ENCODE measurements around the gene TTLL11. TPM values are rescaled to one million over a fixed set of nuclear protein-coding genes. Genes with fewer than 3 reads are reported as not detected.

TTLL11 gene
- total and polyA plus RNA-seq, 2 of the 8 experiments (the other 6 are each of a cell fraction or from before 2014, with no cell fraction given) = 0.56 to 0.80 TPM

DNA sequence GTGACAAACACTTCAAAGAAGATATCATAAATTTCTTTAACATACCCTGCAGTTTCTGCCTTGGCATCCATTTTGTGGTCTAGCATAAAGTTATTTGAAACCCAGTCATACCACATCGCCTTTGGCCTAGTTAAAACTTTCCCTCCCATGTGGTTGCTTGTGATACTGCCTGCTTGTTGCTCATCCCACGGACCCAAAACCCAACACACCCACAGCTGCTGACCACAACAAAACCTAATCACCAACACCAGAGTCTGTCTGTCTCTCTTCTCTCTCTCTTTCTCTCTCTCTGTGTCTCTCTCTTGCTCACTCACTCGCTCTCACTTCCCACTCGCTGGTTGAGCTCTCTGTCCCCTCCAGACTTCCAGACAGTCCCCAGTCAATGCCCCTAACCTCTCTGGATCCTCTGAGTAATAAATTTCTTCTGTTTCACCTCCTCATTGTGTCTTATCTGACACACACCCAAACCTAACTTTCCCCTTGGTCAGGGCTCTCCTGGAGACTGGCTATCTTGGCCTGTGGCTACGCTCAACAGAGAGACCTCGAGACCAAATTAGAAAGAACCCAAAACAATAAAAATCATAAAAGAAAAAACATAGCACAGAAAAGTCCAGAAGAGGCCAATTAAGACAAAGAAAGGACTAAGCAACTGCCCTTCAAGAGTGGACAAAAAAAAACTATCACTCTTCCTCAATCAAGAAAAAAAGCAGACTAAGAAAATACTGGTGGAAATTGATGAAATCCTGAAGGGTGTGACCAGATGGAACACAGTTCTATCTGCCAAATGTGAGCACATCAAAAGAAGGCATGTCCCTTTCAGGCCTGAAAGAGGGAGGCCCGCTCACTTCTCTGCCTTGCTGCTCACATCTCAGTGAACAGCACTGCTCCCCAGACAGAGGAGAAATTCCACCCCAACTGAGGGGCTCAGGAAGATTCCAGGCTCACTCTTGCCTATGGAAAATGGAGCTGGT is 41.5 kb downstream of the TTLL11 start:
- no peak overlapping the region for H2AFZ ChIP-seq (ENCODE audit: low read length)

More for the DNA sequence above, 41.5 kb downstream of the TTLL11 start:
- H3K4me3 ChIP-seq (ENCODE audit: extremely low read depth in 1 of 4, insufficient read depth in 2 of 4, low read depth in 3 of 4, low read length in 4 of 4) = no peak overlapping the region
- H3K9me3 ChIP-seq (ENCODE audit: insufficient read depth in 2 of 2, low read depth in 1 of 2, low read length in 1 of 2) = no peaks in the 10 kb centered on the region
- H4K5ac ChIP-seq (ENCODE audit: insufficient read length, low read depth, low read length) = no peak overlapping the region
- no peaks in the 10 kb centered on the region for H3K27me3 ChIP-seq (replicated peaks in 1 of 4; ENCODE audit: control insufficient read depth in 3 of 4, extremely low read depth in 1 of 4, insufficient read depth in 3 of 4, low read length in 3 of 4)
- H2BK15ac ChIP-seq (ENCODE audit: low read length) = no peak overlapping the region
- no peak overlapping the region for H3K56ac ChIP-seq (replicated peaks; ENCODE audit: insufficient read length, low read depth, low read length)
- POLR2A ChIA-PET (ENCODE audit: partially characterized antibody) = no interaction called here
- H3K36me3 ChIP-seq (ENCODE audit: control insufficient read depth in 2 of 4, insufficient read depth in 4 of 4, low read length in 3 of 4) = no peaks in the 10 kb centered on the region
- no peak for FAIRE-seq
- H3K9ac ChIP-seq (replicated peaks in 1 of 4; ENCODE audit: extremely low read depth in 1 of 4, low read depth in 3 of 4, low read length in 3 of 4) = no peak overlapping the region
- no peak overlapping the region for H2BK120ac ChIP-seq (replicated peaks; ENCODE audit: low read depth, low read length)
- no peaks in the 10 kb centered on the region for H3K79me1 ChIP-seq (ENCODE audit: low read depth, low read length)
- H3K23ac ChIP-seq (ENCODE audit: insufficient read length) = no peak overlapping the region
- no peak overlapping the region for H2BK5ac ChIP-seq (ENCODE audit: low read depth, low read length)
- H2BK20ac ChIP-seq (ENCODE audit: low read length) = no peak overlapping the region
- H4K91ac ChIP-seq (replicated peaks; ENCODE audit: insufficient read length, low read length) = no peak overlapping the region
- H2BK12ac ChIP-seq (ENCODE audit: low read depth, low read length) = no peak overlapping the region
- CTCF ChIA-PET (ENCODE audit: partially characterized antibody) = interaction anchor here (0.6 kb wide), 1 partner anchor 41 kb away, joined by 3 read pairs; no protein-coding TSS in a partner anchor
- no peak for DNase-seq (ENCODE audit: low read depth in 1 of 2, low spot score in 2 of 2)
- H3K27ac ChIP-seq (ENCODE audit: low read depth, low read length) = no peak overlapping the region
- H3K18ac ChIP-seq (ENCODE audit: extremely low read depth, low read length) = no peak overlapping the region
- H2AK5ac ChIP-seq (ENCODE audit: low read depth, low read length) = no peak overlapping the region
- H3K14ac ChIP-seq (ENCODE audit: insufficient read length) = no peak overlapping the region
- H3K79me2 ChIP-seq (ENCODE audit: control insufficient read depth in 1 of 2, insufficient read depth in 2 of 2, low read length in 2 of 2) = no peaks in the 10 kb centered on the region
- 0 out of 7 replicates have a peak, but pooled peaks cover 0 to 2% (median 0%) of the 10 kb centered on the region in 4 experiments for H3K4me1 ChIP-seq (replicated peaks in 1 of 4; ENCODE audit: control insufficient read depth in 3 of 4, insufficient read depth in 4 of 4, low read length in 3 of 4)
- H3K4me2 ChIP-seq (ENCODE audit: insufficient read depth in 1 of 2, low read depth in 2 of 2, low read length in 2 of 2) = no peak overlapping the region
- H3K23me2 ChIP-seq (ENCODE audit: low read depth, low read length) = no peaks in the 10 kb centered on the region
- 87% methylated on average over 7 of the region's 7 CpGs; no CpG with 5 or more reads in 1 of the 2 experiments for WGBS, 2 experiments (ENCODE audit: extremely low coverage in 1 of 2, insufficient coverage in 1 of 2, insufficient read length in 1 of 2, insufficient replicate concordance in 2 of 2, low coverage in 1 of 2, low lambda C conversion rate in 2 of 2, missing lambda C conversion rate in 1 of 2)
- H4K20me1 ChIP-seq (replicated peaks in 1 of 2; ENCODE audit: control insufficient read depth in 1 of 2, insufficient read depth in 2 of 2, low read length in 2 of 2) = no peaks in the 10 kb centered on the region
- H3K4ac ChIP-seq (replicated peaks; ENCODE audit: insufficient read length, low read depth, low read length) = no peak overlapping the region
- no peak for TF ChIP-seq ZNF274 (IDR thresholded peaks at IDR 0.05; ENCODE audit: borderline replicate concordance, extremely low read depth, low read length)
- TF ChIP-seq GTF2F1 (IDR thresholded peaks at IDR 0.05; ENCODE audit: borderline replicate concordance, low read depth, low read length) = no peak
- no peak for TF ChIP-seq BCL11A (IDR thresholded peaks at IDR 0.05; ENCODE audit: low read depth in 2 of 2, low read length in 2 of 2)
- no peak overlapping the region for H4K8ac ChIP-seq (ENCODE audit: extremely low read depth, insufficient read depth, low read length)

All from H1 (cell line).